HepG2 (cell line): ENCODE results near the gene GMEB2. TPM values are rescaled to one million over a fixed set of nuclear protein-coding genes. Genes with fewer than 3 reads are reported as not detected.

Experiments used
- ATAD3A ChIP-seq: sonication (generic); formaldehyde crosslinking; IDR thresholded peaks from 2 replicates; pipeline ENCODE4 v1.4.0; 2020; ENCODE audit warnings: missing genetic modification reagents
- BCL6 ChIP-seq: IDR thresholded peaks from 2 replicates; pipeline ENCODE4 v1.6.1; 2016; ENCODE audit warnings: missing genetic modification reagents, missing compliant biosample characterization
- BORCS8-MEF2B ChIP-seq: sonication (generic); formaldehyde crosslinking; IDR thresholded peaks from 2 replicates; pipeline ENCODE4 v1.8.0; 2022; ENCODE audit warnings: mild to moderate bottlenecking, missing genetic modification reagents
- GATA4 ChIP-seq: sonication (generic); IDR thresholded peaks from 2 replicates; pipeline ENCODE4 v1.6.1; 2016; ENCODE audit warnings: antibody characterized with exemption, low read depth, borderline replicate concordance
- HNF1B ChIP-seq: sonication (generic); formaldehyde crosslinking; IDR thresholded peaks from 2 replicates; pipeline ENCODE4 v1.5.1; 2020; ENCODE audit warnings: mild to moderate bottlenecking, moderate library complexity, missing genetic modification reagents
- PRDM4 ChIP-seq: sonication (generic); formaldehyde crosslinking; IDR thresholded peaks from 2 replicates; pipeline ENCODE4 v1.9.0; 2021; ENCODE audit warnings: missing genetic modification reagents, borderline replicate concordance
- ZNF235 ChIP-seq: sonication (generic); formaldehyde crosslinking; IDR thresholded peaks from 2 replicates; pipeline ENCODE4 v1.8.1; 2023; ENCODE audit warnings: mild to moderate bottlenecking, missing genetic modification reagents, borderline replicate concordance
- ZNF263 ChIP-seq: sonication (generic); formaldehyde crosslinking; IDR thresholded peaks from 2 replicates; pipeline ENCODE4 v1.4.0; 2020; ENCODE audit warnings: missing genetic modification reagents
- ZNF335 ChIP-seq: sonication (generic); formaldehyde crosslinking; IDR thresholded peaks from 2 replicates; pipeline ENCODE4 v1.4.0; 2020; ENCODE audit warnings: missing genetic modification reagents
- ZNF589 ChIP-seq: sonication (generic); formaldehyde crosslinking; conservative IDR thresholded peaks from 2 replicates; pipeline ENCODE4 v1.8.0; 2022; ENCODE audit warnings: mild to moderate bottlenecking, moderate library complexity, missing genetic modification reagents
- ZNF780A ChIP-seq: sonication (generic); formaldehyde crosslinking; IDR thresholded peaks from 2 replicates; pipeline ENCODE4 v1.8.0; 2022; ENCODE audit warnings: mild to moderate bottlenecking, missing genetic modification reagents, moderate library complexity
- polyA plus RNA-seq, 8 experiments: library from polyadenylated mRNA; depleted of rRNA in 3 of 8; stranded (reverse) in 7 of 8; unstranded in 1 of 8; fragments of >200 nt; fragmentation: Illumina TruSeq in 4 of 8; extraction: Trizol in 4 of 8; gene quantifications; 2 replicates each; pipeline versions ENCODE4 v1.2.1 to v1.2.3, GENCODE V29; 2011 to 2016; ENCODE audit warnings: low read depth in 4 of 8, missing spikeins in 1 of 8, mixed read lengths in 1 of 8; ENCODE audit not compliant: insufficient read depth in 1 of 8
- total RNA-seq, 5 experiments: library from RNA; depleted of rRNA; stranded (reverse); fragments of >200 nt; fragmentation: Illumina TruSeq; extraction: Trizol; gene quantifications; 2 replicates each; pipeline ENCODE4 v1.2.3, GENCODE V29; 2016; ENCODE audit warnings: low read depth in 1 of 5
- TF ChIP-seq, protein P1 (sequence below), 2 experiments: sonication (generic) in 1 of 2; formaldehyde crosslinking in 1 of 2; IDR thresholded peaks; 2 replicates each; pipeline versions ENCODE4 v1.4.0 to v1.6.1; 2018 to 2020; ENCODE audit warnings: missing genetic modification reagents in 2 of 2, borderline replicate concordance in 1 of 2, low read depth in 1 of 2, mild to moderate bottlenecking in 1 of 2, missing biosample characterization in 1 of 2
- TF ChIP-seq, protein P2 (sequence below): sonication (generic); formaldehyde crosslinking; IDR thresholded peaks from 2 replicates; pipeline ENCODE4 v1.4.0; 2020; ENCODE audit warnings: missing genetic modification reagents
- TF ChIP-seq, protein P3 (sequence below): sonication (generic); formaldehyde crosslinking; IDR thresholded peaks from 2 replicates; pipeline ENCODE4 v1.8.0; 2023; ENCODE audit warnings: mild to moderate bottlenecking, missing genetic modification reagents
- TF ChIP-seq, protein P4 (sequence below): sonication (generic); formaldehyde crosslinking; conservative IDR thresholded peaks from 2 replicates; pipeline ENCODE4 v1.4.0; 2020; ENCODE audit warnings: mild to moderate bottlenecking, missing genetic modification reagents, moderate library complexity

Gene GMEB2
- total and polyA plus RNA-seq, 2 of the 13 experiments (the other 11 are each of a cell fraction or from before 2014, with no cell fraction given) = 10.6 to 12.4 TPM

DNA sequence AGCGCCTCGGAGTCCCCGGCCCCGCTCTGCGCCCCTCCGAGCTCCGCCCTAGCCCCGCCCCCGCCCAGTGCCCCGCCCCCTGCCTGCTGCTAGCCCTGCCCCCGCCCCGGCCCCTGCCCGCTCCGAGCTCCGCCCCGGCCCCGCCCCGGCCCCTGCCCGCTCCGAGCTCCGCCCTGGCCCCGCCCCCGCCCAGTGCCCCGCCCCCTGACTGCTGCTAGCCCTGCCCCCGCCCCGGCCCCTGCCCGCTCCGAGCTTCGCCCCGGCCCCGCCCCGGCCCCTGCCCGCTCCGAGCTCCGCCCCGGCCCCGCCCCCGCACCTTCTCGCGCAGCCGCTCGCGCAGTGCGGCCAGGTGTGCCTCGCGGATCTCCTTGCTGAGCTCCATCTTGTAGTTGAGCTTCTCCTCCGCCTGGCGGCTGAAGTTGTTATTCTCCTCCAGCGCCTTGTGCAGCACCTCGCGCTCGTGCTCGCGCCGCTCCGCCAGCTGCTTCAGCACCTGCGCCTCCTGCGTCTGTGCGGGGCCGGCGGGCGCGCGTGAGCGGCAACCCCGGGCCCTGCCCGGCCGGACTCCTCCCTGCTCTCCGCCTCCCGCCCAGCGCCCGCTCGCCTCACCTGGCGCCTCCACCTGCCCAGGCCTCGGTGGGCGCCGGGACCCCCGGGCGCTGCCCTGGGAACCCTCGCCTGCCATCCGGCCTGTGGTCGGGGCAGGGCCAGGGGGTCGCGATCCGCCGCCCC is 15.1 kb upstream of the GMEB2 start (continued):
- TF ChIP-seq HNF1B = no peak
- TF ChIP-seq, protein P1, sequence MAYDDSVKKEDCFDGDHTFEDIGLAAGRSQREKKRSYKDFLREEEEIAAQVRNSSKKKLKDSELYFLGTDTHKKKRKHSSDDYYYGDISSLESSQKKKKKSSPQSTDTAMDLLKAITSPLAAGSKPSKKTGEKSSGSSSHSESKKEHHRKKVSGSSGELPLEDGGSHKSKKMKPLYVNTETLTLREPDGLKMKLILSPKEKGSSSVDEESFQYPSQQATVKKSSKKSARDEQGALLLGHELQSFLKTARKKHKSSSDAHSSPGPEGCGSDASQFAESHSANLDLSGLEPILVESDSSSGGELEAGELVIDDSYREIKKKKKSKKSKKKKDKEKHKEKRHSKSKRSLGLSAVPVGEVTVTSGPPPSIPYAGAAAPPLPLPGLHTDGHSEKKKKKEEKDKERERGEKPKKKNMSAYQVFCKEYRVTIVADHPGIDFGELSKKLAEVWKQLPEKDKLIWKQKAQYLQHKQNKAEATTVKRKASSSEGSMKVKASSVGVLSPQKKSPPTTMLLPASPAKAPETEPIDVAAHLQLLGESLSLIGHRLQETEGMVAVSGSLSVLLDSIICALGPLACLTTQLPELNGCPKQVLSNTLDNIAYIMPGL (CRISPR knock-in tag; IDR thresholded peaks at IDR 0.05; ENCODE audit: borderline replicate concordance in 1 of 2, low read depth in 1 of 2) = peak; percentile 72 to 73; a peak in 3 of 4 replicates
- 0 out of 2 replicates have a peak, but pooled peaks have one; percentile 52 for TF ChIP-seq PRDM4 (CRISPR knock-in tag)
- TF ChIP-seq ZNF589 (CRISPR knock-in tag) = peak; percentile 36; the same call in 1 of the 2 replicates
- TF ChIP-seq, protein P2, sequence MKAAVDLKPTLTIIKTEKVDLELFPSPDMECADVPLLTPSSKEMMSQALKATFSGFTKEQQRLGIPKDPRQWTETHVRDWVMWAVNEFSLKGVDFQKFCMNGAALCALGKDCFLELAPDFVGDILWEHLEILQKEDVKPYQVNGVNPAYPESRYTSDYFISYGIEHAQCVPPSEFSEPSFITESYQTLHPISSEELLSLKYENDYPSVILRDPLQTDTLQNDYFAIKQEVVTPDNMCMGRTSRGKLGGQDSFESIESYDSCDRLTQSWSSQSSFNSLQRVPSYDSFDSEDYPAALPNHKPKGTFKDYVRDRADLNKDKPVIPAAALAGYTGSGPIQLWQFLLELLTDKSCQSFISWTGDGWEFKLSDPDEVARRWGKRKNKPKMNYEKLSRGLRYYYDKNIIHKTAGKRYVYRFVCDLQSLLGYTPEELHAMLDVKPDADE (CRISPR knock-in tag) = no peak
- TF ChIP-seq ATAD3A (CRISPR knock-in tag) = 0 out of 2 replicates have a peak, but pooled peaks have one; percentile 59
- TF ChIP-seq ZNF263 (CRISPR knock-in tag) = peak; percentile 59; the same call in 1 of the 2 replicates
- TF ChIP-seq, protein P3, sequence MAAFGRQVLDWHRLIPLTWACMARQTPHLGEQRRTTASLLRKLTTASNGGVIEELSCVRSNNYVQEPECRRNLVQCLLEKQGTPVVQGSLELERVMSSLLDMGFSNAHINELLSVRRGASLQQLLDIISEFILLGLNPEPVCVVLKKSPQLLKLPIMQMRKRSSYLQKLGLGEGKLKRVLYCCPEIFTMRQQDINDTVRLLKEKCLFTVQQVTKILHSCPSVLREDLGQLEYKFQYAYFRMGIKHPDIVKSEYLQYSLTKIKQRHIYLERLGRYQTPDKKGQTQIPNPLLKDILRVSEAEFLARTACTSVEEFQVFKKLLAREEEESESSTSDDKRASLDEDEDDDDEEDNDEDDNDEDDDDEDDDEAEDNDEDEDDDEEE (CRISPR knock-in tag) = peak; percentile 85; the same call in 1 of the 2 replicates
- peak; percentile 41; the same call in 1 of the 2 replicates for TF ChIP-seq ZNF235 (CRISPR knock-in tag)
- TF ChIP-seq GATA4 = peak; percentile 37; the same call in 1 of the 2 replicates
- no peak for TF ChIP-seq ZNF780A
- peak; percentile 36; the same call in 1 of the 2 replicates for TF ChIP-seq BCL6
- peak; percentile 74; the same call in 1 of the 2 replicates for TF ChIP-seq BORCS8-MEF2B
- no peak for TF ChIP-seq ZNF335
- TF ChIP-seq, protein P4, sequence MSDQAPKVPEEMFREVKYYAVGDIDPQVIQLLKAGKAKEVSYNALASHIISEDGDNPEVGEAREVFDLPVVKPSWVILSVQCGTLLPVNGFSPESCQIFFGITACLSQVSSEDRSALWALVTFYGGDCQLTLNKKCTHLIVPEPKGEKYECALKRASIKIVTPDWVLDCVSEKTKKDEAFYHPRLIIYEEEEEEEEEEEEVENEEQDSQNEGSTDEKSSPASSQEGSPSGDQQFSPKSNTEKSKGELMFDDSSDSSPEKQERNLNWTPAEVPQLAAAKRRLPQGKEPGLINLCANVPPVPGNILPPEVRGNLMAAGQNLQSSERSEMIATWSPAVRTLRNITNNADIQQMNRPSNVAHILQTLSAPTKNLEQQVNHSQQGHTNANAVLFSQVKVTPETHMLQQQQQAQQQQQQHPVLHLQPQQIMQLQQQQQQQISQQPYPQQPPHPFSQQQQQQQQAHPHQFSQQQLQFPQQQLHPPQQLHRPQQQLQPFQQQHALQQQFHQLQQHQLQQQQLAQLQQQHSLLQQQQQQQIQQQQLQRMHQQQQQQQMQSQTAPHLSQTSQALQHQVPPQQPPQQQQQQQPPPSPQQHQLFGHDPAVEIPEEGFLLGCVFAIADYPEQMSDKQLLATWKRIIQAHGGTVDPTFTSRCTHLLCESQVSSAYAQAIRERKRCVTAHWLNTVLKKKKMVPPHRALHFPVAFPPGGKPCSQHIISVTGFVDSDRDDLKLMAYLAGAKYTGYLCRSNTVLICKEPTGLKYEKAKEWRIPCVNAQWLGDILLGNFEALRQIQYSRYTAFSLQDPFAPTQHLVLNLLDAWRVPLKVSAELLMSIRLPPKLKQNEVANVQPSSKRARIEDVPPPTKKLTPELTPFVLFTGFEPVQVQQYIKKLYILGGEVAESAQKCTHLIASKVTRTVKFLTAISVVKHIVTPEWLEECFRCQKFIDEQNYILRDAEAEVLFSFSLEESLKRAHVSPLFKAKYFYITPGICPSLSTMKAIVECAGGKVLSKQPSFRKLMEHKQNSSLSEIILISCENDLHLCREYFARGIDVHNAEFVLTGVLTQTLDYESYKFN = no peak; the same call in 1 of the 2 replicates
